GM21381 (cell line): ENCODE data around the gene RPP40.

Source experiments
- ATAC-seq: cut with Tn5 transposase; IDR thresholded peaks from one replicate; pipeline ENCODE4 v1.9.1; 2021; ENCODE audit warnings: mild to moderate bottlenecking, moderate library complexity; ENCODE audit not compliant: unreplicated experiment

The RPP40 gene

GRCh38 chr6:4971851-4972250, 32.0 kb downstream of the RPP40 start:
- no peak for ATAC-seq

GRCh38 chr6:4970739-4971395, 33.0 kb downstream of the RPP40 start:
- ATAC-seq = no peak

GRCh38 chr6:4969609-4970285, 34.1 kb downstream of the RPP40 start:
- ATAC-seq = no peak

DNA sequence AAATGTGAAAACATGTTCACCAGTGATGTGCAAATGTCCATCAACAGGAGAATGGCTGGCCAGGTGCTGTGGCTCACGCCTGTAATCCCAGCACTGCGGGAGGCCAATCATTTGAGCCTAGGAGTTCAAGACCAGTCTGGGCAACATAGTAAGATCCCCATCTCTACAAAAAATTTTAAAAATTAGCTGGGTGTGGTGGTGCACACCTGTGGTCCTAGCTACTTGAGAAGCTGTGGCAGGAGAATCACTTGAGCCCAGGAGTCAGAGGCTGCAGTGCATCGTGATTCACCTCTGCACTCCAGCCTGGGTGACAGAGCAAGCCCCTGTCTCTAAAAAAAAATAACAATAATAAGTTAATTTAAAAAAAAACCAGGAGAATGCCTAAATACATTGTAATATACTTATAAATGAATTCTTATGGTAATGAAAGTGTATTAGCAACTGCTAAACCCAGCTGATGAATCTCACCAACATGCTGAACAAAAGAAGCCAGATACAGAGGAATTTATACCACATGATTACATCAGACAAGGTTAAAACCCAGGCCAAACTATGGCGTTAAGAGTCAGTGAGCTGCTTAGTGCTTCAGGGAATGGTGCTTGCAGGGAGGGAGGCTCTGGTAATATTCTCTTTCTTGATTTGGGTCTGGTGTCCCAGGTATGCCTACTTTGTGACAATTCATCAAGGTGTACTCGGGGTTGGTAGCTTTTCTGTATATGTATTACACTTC, 36.4 kb downstream of the RPP40 start:
- no peak for ATAC-seq

DNA sequence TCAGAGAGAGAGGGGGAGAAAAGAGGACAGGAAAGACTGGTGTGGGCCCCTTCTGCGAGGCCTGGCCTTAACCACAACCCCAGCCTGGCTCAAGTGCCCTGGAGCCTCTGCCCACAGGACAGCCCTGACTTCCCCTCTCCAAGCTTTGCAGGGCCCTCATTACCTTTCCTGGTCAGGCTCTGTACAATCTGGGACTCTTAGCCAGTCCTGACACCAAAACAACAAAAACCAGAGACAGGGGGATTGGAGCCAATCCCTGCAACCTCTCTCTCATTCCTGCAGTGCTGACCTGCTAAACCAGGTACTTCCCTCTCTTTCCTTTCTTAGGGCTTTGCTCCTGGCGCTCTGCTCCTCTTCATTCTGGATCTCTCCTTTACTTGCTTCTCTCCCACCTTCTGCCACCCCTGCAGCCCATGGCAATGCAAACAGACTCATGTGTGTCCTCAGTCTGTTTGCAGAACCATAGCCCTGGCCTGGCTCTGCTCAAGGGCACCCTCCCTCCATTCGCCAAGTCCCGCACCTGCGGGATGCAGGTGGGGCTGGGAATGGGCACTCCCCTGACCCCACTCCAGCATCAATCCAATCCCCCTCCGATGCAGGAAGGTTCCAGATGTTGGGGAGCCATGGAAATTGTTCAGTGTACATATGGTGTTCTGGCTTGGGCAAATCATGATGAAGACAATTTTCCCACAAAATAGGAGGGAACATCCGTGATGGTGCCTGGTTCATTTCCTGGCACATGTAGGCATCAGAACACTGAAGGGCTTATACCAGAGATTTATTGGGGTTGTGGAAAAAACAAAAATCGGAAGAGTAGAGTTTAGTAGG, 38.1 kb downstream of the RPP40 start:
- no peak for ATAC-seq

DNA sequence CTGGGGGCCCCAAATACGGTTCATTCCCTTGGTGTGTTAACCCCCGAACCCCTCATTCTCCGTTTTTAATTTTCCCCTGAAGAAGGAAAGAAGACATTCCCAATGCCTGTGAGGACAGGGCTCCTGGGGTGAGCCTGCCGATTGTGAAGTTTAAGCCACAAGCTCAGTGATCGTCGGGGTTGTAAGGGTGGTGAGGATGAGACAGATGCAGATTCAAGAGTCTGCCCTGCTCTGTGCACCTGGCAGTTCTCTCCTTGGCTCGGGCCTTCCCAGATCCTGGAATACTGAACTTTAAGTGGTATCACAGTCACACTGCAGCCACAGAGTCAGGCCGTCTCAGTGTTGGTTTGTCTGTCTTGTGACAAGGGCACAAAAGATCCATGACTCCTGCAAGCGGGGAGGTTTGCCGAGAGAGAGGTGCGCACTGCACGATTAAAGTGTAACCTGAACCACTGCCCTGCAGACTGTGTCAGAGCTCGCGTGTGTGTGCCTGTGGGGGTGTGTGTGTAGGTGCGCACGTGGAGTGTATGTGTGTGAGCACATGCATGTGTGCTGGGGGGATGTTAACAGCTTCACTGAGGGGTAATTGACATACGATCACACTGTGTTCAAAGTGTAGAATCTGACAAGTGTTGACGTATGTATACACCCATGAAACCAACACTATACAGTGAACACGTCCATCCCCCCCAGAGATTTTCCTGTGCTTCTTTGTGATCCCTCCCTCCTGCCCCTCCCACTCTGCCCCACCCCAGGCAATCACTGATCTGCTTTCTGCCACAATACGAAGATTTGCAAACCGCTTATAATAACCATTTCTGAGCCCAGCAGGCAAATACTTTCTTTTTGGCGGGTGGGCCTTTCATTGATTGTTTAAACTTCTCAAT, 38.9 kb downstream of the RPP40 start:
- no peak for ATAC-seq

DNA sequence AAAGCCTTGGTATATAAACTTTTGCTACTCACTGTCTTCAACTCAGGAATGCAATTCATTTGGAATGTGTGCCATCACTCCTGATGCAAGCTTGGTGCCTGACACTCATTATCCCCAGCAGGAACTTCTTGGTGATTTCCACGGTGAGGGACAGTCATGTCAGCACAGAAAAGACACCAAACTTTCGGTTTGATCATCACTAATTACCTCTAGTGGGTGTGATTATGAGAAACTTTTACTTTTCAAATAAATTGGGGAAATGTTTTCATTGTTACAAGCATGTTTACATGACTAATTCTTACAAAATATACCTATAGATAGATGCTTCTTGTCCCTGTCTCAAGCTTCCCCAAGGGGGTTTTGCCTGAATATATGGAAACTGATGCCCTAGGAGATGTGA, 40.9 kb downstream of the RPP40 start:
- ATAC-seq = no peak

- ATAC-seq = no peak
Measured at GRCh38 chr6:4961322-4962168, 42.3 kb downstream of the RPP40 start.

DNA sequence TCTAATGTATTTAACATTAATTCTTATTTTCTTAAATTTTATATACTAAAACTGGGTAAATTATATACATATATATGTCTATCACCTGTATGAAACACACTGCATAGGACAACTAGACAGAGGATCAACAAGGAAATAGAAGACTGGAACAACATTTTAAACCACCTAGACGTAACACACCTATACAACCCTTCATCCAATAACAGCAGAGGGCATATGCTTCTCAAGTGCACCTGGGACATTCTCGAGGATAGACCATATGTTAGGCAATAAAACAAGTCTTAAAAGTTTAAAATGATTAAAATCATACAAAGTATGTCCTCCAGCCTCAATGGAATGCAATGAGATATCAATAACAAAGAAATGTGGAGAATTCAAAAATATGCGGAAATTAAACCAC, 45.2 kb downstream of the RPP40 start:
- ATAC-seq = no peak

GRCh38 chr6:4957521-4958231, 46.2 kb downstream of the RPP40 start:
- ATAC-seq = no peak

DNA sequence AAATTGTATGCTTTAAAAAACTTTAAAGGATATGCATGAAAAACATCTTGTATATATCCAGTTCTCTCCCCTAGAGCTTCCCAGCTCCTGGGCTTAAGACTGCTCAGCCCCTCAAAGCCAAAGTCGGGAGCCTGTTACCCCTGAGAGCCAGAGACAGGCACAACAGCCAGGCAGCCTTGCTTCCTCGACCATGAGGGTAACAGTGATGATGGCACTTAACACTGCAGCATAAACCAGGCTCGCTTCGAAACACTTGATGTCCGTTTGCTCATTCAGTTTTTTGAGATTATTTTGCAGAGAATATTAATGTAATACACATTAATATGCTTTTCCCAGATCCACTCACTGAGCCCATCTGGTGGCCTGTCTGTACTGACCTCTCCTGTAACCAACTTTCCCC, 47.2 kb downstream of the RPP40 start:
- ATAC-seq = no peak

DNA sequence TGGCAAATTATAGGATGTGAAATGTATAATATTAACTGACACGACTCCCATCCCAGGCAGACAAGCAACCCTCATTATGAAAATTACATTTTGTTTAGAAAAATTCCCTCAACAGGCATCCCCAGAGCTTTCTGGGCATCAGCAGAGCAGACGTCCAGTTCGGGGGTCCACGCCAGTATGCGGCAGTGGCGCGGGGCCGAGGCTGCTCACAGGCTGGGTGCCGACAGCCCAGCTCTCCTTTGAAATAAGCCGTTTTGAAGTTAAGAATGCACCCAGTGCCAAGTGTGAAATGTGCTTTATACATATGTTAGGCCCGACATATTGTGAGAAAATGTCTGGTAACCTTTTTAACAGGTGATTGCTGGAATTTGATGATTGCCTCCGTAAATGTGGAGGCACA, 50.4 kb downstream of the RPP40 start:
- ATAC-seq = no peak

DNA sequence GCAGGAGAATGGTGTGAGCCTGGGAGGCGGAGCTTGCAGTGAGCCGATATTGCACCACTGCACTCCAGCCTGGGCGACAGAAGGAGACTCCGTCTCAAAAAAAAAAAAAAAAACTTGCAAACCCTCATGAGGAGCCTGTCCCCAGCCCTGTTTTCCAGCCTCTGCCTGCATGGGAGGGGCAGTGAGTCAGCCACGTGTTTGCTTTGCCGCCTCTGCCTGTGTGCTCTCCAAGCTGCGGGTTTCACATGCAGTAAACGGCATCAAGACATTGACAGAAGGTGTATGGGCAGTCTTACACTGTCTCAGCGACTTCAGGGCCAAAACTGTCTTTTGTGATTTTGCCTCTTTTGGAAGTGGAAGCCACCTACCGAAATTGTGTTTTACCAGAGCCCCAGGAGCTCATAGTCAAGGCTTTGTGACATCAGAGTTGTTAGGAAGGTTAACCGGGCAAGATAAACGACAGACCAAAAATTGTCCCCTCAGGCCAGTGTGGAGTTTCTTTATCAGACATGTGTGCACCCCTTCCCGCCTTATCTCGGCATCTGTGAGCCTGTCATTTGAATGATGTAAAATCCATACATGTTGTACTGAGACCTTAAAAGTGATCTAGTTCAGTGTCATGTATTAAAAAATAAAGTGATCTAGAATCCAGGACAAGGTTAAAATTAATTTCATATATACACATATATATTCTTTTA, 52.9 kb downstream of the RPP40 start:
- no peak for ATAC-seq

DNA sequence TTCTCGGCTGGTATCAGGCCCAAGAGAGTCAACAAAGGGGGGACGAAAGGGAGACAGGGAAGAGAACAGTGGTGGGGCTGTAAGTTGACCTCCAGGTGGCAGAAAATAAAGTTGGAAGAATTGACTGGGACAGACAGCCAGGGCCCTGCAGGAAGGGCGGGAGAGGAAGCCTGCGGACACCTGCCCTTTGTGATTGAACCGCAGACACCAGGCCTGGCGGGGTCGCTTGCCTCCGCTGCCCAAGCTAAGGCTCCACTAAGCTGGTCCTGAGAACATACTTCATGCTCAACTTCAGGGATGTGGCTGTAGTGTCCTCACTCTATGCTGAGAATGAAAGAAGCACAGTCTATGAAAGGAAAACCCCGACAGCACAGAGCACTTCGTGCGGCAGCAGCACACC, 53.8 kb downstream of the RPP40 start:
- no peak for ATAC-seq

GRCh38 chr6:4948781-4949450, 54.9 kb downstream of the RPP40 start:
- ATAC-seq = no peak

GRCh38 chr6:4947716-4948115, 56.1 kb downstream of the RPP40 start:
- no peak for ATAC-seq

- ATAC-seq = no peak
Measured at GRCh38 chr6:4946521-4946920, 57.3 kb downstream of the RPP40 start.
